K562 (cell line): ENCODE measurements around the gene LRRC10.

Source experiments
- BRCA1 ChIP-seq, 2 experiments: fragments of 450-650 bp in 1 of 2; sonication (generic) in 1 of 2; formaldehyde crosslinking in 1 of 2; IDR thresholded peaks; 2 replicates each; pipeline versions ENCODE4 v1.5.0 to v1.6.1; 2017 to 2020; ENCODE audit warnings: mild to moderate bottlenecking in 1 of 2, missing genetic modification reagents in 1 of 2
- POLR2A ChIP-seq: fragments of 450-650 bp; conservative IDR thresholded peaks from 2 replicates; pipeline ENCODE4 v1.6.1; 2016
- SMARCC2 ChIP-seq: fragments of 450-650 bp; IDR thresholded peaks from 2 replicates; pipeline ENCODE4 v1.6.1; 2017; ENCODE audit warnings: antibody characterized with exemption, moderate library complexity, mild to moderate bottlenecking, low read depth
- ZBTB1 ChIP-seq: sonication (generic); formaldehyde crosslinking; IDR thresholded peaks from 2 replicates; pipeline ENCODE4 v1.8.1; 2023; ENCODE audit warnings: missing genetic modification reagents, low read depth, mild to moderate bottlenecking, borderline replicate concordance

- no peak for TF ChIP-seq ZBTB1 (CRISPR knock-in tag)
- no peak for TF ChIP-seq BRCA1 (IDR thresholded peaks at IDR 0.05)
- TF ChIP-seq BRCA1 (CRISPR knock-in tag; IDR thresholded peaks at IDR 0.05): no peak
- no peak for TF ChIP-seq POLR2A
- TF ChIP-seq SMARCC2: 0 out of 2 replicates have a peak, but pooled peaks have one; percentile 40
Measured at GRCh38 chr12:69660164-69660863, 49.6 kb upstream of the LRRC10 start.
